A549 (cell line): Measurements from ENCODE around the gene PSMA3. TPM values are rescaled to one million over a fixed set of nuclear protein-coding genes. Genes with fewer than 3 reads are reported as not detected.

Source experiments
- ATAC-seq, 2 experiments: fragments of 200-7000 bp in 1 of 2; fragments of >200 bp in 1 of 2; cut with Nextera tagmentation in 1 of 2; cut with Tn5 transposase in 1 of 2; 3 replicates each; pipeline versions ENCODE4 v1.8.0 to v1.9.1; 2018 to 2020; ENCODE audit warnings: mild to moderate bottlenecking in 1 of 2, moderate library complexity in 1 of 2
- CTCF ChIA-PET: fragments of 300-600 bp; sonication (Branson Sonifier 250); formaldehyde crosslinking; extraction: SDS; loops from one replicate; lab custom pipeline; 2021; ENCODE audit warnings: antibody characterized with exemption, inconsistent platforms; lab: Yijun Ruan, JAX
- POLR2A ChIA-PET: fragments of 350-600 bp; formaldehyde crosslinking; extraction: SDS; loops from one replicate; lab custom pipeline; 2021; ENCODE audit warnings: antibody characterized with exemption, inconsistent platforms; lab: Yijun Ruan, JAX
- DNase-seq, 2 experiments: peaks; one replicate each; pipeline versions ENCODE4 v3.0.0 to v3.0.0-alpha.2; 2011 to 2016; ENCODE audit warnings: low read depth in 1 of 2, low spot score in 1 of 2
- FAIRE-seq: peaks from 2 replicates; lab custom pipeline; 2011; peaks lifted over from hg19 to GRCh38; lab: Jason Lieb, UNC
- H3K27ac ChIP-seq, 2 experiments: fragments of >200 bp; sonication (Bioruptor Twin); formaldehyde crosslinking; 3 replicates each; pipeline ENCODE4 v1.5.1; 2016 to 2017
- H3K4me1 ChIP-seq: fragments of >200 bp; sonication (Bioruptor Twin); formaldehyde crosslinking; 3 replicates; pipeline ENCODE4 v1.6.1; 2016
- H3K4me2 ChIP-seq: fragments of >200 bp; sonication (Bioruptor Twin); formaldehyde crosslinking; 3 replicates; pipeline ENCODE4 v1.6.1; 2016
- H3K4me3 ChIP-seq: fragments of >200 bp; sonication (Bioruptor Twin); formaldehyde crosslinking; 3 replicates; pipeline ENCODE4 v1.5.1; 2016
- H3K9me3 ChIP-seq: fragments of >200 bp; sonication (Bioruptor Twin); formaldehyde crosslinking; 3 replicates; pipeline ENCODE4 v1.6.1; 2016
- BHLHE40 ChIP-seq: IDR thresholded peaks from 2 replicates; pipeline ENCODE4 v1.6.1; 2012; ENCODE audit warnings: low read depth, low read length, inconsistent platforms
- CBX2 ChIP-seq: fragments of 200-600 bp; sonication (generic); IDR thresholded peaks from 2 replicates; pipeline ENCODE4 v1.6.1; 2016; ENCODE audit warnings: low read depth, mild to moderate bottlenecking, borderline replicate concordance
- CEBPB ChIP-seq, 2 experiments: fragments of >200 bp in 1 of 2; sonication (Bioruptor Twin) in 1 of 2; formaldehyde crosslinking in 1 of 2; IDR thresholded peaks; 2 replicates each; pipeline ENCODE4 v1.6.1; 2012 to 2016
- EP300 ChIP-seq, 2 experiments: fragments of >200 bp; sonication (Bioruptor Twin); formaldehyde crosslinking; IDR thresholded peaks; 2 replicates in 1 of 2; 3 replicates in 1 of 2; pipeline ENCODE4 v1.6.1; 2016 to 2017
- ESRRA ChIP-seq: fragments of 150-350 bp; IDR thresholded peaks from 2 replicates; pipeline ENCODE4 v1.6.1; 2014; ENCODE audit warnings: mild to moderate bottlenecking, low read length, borderline replicate concordance
- GATA3 ChIP-seq: IDR thresholded peaks from 2 replicates; pipeline ENCODE4 v1.6.1; 2012; ENCODE audit warnings: borderline replicate concordance
- HDAC2 ChIP-seq: fragments of 200-600 bp; sonication (generic); IDR thresholded peaks from 2 replicates; pipeline ENCODE4 v1.6.1; 2016
- HOXA7 ChIP-seq: fragments of 250-450 bp; sonication (Bioruptor Pico); IDR thresholded peaks from 2 replicates; pipeline ENCODE4 v1.5.0; 2020; ENCODE audit warnings: mild to moderate bottlenecking, moderate library complexity
- HOXB13 ChIP-seq: fragments of 250-450 bp; sonication (Bioruptor Pico); IDR thresholded peaks from 2 replicates; pipeline ENCODE4 v1.5.0; 2020; ENCODE audit warnings: low read depth, mild to moderate bottlenecking, moderate library complexity
- HOXB5 ChIP-seq: fragments of 250-450 bp; sonication (Bioruptor Pico); IDR thresholded peaks from 2 replicates; pipeline ENCODE4 v1.5.0; 2020; ENCODE audit warnings: mild to moderate bottlenecking, moderate library complexity
- JUN ChIP-seq, 2 experiments: fragments of >200 bp; sonication (Bioruptor Twin); formaldehyde crosslinking; IDR thresholded peaks; 2 replicates in 1 of 2; 3 replicates in 1 of 2; pipeline ENCODE4 v1.6.1; 2016 to 2017
- JUNB ChIP-seq: fragments of >200 bp; sonication (Bioruptor Twin); formaldehyde crosslinking; IDR thresholded peaks from 2 replicates; pipeline ENCODE4 v1.6.1; 2016
- MAZ ChIP-seq: fragments of 150-350 bp; IDR thresholded peaks from 2 replicates; pipeline ENCODE4 v1.6.1; 2014; ENCODE audit warnings: antibody characterized with exemption, low read depth, low read length, borderline replicate concordance
- MYC ChIP-seq: IDR thresholded peaks from 2 replicates; pipeline ENCODE4 v1.6.1; 2012; ENCODE audit warnings: mild to moderate bottlenecking, inconsistent platforms, low read length, improper control_type of control experiment, borderline replicate concordance
- POLR2AphosphoS2 ChIP-seq: conservative IDR thresholded peaks from 2 replicates; pipeline ENCODE4 v1.6.1; 2012; ENCODE audit warnings: low read length, improper control_type of control experiment, inconsistent platforms
- RCOR1 ChIP-seq: fragments of 150-350 bp; IDR thresholded peaks from 2 replicates; pipeline ENCODE4 v1.6.1; 2014; ENCODE audit warnings: antibody characterized with exemption, low read length, low read depth
- SREBF2 ChIP-seq: fragments of 450-650 bp; IDR thresholded peaks from 2 replicates; pipeline ENCODE4 v1.6.1; 2014; ENCODE audit warnings: mild to moderate bottlenecking, moderate library complexity
- TFCP2L1 ChIP-seq: fragments of 250-450 bp; sonication (Bioruptor Pico); IDR thresholded peaks from 2 replicates; pipeline ENCODE4 v1.5.0; 2021; ENCODE audit warnings: mild to moderate bottlenecking
- ZC3H11A ChIP-seq: fragments of 450-650 bp; IDR thresholded peaks from 2 replicates; pipeline ENCODE4 v1.6.1; 2014; ENCODE audit warnings: antibody characterized with exemption, mild to moderate bottlenecking
- ZFP36 ChIP-seq: fragments of 450-650 bp; IDR thresholded peaks from 2 replicates; pipeline ENCODE4 v1.6.1; 2014; ENCODE audit warnings: borderline replicate concordance; ENCODE audit not compliant: partially characterized antibody
- WGBS: methylation state at CpG from one replicate; pipeline ENCODE4 v1.1.6; 2017; ENCODE audit errors: missing lambda C conversion rate; 5-methylcytosine and 5-hydroxymethylcytosine counted together
- polyA plus RNA-seq, 4 experiments: library from polyadenylated mRNA; depleted of rRNA in 3 of 4; stranded (reverse); fragments of >200 nt; fragmentation: RNase III in 1 of 4; extraction: RNeasy Plus Mini Kit Qiagen cat#74134 plus additional on column Dnase treatment in 1 of 4; gene quantifications; 2 replicates in 3 of 4; 3 replicates in 1 of 4; pipeline ENCODE4 v1.2.3, GENCODE V29; 2011 to 2017
- small RNA-seq, 6 experiments: library from RNA; depleted of rRNA; stranded (forward); fragments of <200 nt; gene quantifications; one replicate each; pipeline ENCODE3, GENCODE V24; 2012
- TF ChIP-seq, protein P1 (sequence below): IDR thresholded peaks from 2 replicates; pipeline ENCODE4 v1.6.1; 2012
- TF ChIP-seq, protein P2 (sequence below): IDR thresholded peaks from 2 replicates; pipeline ENCODE4 v1.6.1; 2012
- TF ChIP-seq, protein P3 (sequence below): IDR thresholded peaks from 2 replicates; pipeline ENCODE4 v1.6.1; 2012; ENCODE audit warnings: low read depth, borderline replicate concordance

PSMA3 gene
- polyA plus RNA-seq, 2 of the 4 experiments (the other 2 are of a cell fraction): 260 to 410 TPM

DNA sequence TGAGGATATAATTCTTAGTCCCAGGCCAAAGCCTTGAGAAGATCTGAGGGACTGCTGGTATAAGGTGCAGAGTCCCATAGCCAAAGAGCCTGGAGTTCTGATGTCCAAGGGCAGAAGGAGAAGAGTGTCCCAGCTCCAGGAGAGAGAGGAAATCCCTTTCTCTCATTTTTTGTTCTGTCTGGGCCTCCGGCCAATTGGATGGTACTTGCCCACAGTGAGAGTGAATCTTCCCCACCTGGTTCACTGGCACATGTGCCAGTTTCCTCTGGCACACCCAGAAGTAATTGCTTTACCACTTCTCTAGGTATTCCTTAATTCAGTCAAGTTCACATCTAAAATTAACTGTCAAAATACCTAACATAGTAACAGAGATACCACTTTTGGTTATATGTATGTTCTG is 69.1 kb downstream of the PSMA3 start:
- no peak overlapping the region for H3K4me3 ChIP-seq
- H3K27ac ChIP-seq: no peak overlapping the region
- ATAC-seq: no peak
- no peaks in the 10 kb centered on the region for H3K9me3 ChIP-seq
- no peak for FAIRE-seq
- TF ChIP-seq BHLHE40 (no peak), TFCP2L1 (CRISPR knock-in tag) (no peak), HOXB5 (CRISPR knock-in tag) (no peak), JUNB (no peak), EP300 (IDR thresholded peaks at IDR 0.05) (no peak), MAZ (no peak), SREBF2 (no peak), JUN (IDR thresholded peaks at IDR 0.05) (no peak), ZFP36 (no peak), GATA3 (no peak), CEBPB (IDR thresholded peaks at IDR 0.05) (no peak), POLR2AphosphoS2 (no peak), MYC (no peak), HOXB13 (no peak)
- TF ChIP-seq, protein P1, sequence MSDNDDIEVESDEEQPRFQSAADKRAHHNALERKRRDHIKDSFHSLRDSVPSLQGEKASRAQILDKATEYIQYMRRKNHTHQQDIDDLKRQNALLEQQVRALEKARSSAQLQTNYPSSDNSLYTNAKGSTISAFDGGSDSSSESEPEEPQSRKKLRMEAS: no peak
- TF ChIP-seq, protein P2, sequence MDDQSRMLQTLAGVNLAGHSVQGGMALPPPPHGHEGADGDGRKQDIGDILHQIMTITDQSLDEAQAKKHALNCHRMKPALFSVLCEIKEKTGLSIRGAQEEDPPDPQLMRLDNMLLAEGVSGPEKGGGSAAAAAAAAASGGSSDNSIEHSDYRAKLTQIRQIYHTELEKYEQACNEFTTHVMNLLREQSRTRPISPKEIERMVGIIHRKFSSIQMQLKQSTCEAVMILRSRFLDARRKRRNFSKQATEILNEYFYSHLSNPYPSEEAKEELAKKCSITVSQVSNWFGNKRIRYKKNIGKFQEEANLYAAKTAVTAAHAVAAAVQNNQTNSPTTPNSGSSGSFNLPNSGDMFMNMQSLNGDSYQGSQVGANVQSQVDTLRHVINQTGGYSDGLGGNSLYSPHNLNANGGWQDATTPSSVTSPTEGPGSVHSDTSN: no peak
- TF ChIP-seq, protein P3, sequence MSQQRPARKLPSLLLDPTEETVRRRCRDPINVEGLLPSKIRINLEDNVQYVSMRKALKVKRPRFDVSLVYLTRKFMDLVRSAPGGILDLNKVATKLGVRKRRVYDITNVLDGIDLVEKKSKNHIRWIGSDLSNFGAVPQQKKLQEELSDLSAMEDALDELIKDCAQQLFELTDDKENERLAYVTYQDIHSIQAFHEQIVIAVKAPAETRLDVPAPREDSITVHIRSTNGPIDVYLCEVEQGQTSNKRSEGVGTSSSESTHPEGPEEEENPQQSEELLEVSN: no peak
- DNase-seq: no peak
- 0 out of 3 replicates have a peak, but pooled peaks cover 7% of the 10 kb centered on the region for H3K4me1 ChIP-seq
- 100% methylated on average over 1 of the region's 1 CpG for WGBS
- H3K4me2 ChIP-seq: no peak overlapping the region
- ChIA-PET CTCF (interaction anchor here (0.9 kb wide), 1 partner anchor 9 kb away, joined by 3 read pairs; no protein-coding TSS in a partner anchor), POLR2A (interaction anchor here (1.4 kb wide), 1 partner anchor 15 kb away, joined by 6 read pairs; the partner anchor contains the start of gene ARID4A)

DNA sequence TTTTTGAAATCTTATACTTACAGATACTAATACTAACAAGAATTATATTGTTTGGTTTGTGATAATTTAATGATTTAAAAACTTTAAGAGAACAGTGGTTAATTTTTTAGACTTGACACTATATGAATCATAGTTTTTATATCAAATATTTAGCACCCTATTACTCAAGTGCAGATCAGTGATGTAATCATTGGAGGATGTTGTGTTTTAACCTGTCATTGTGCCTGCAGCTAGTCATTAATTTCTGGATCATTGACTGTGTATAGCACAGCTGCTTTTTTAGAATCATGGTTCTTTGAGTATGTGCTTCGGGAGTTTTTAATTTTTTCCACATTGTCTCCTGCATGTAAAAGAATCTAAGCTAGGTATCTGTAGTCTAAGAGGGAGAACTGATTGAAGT is 71.0 kb downstream of the PSMA3 start:
- H3K27ac ChIP-seq: no peak overlapping the region
- no peak overlapping the region for H3K4me2 ChIP-seq
- H3K4me3 ChIP-seq: no peak overlapping the region
- no peak for DNase-seq
- no peak for TF ChIP-seq RCOR1
- no peak for TF ChIP-seq HOXA7 (CRISPR knock-in tag)
- TF ChIP-seq ZC3H11A: no peak
- TF ChIP-seq HDAC2: no peak
- no peak for TF ChIP-seq JUN (IDR thresholded peaks at IDR 0.05)
- TF ChIP-seq ESRRA: no peak
- TF ChIP-seq CBX2: no peak
- TF ChIP-seq, all 56 proteins: peak for 0
- no peak for ATAC-seq
- 0 out of 3 replicates have a peak, but pooled peaks cover 7% of the 10 kb centered on the region for H3K4me1 ChIP-seq
- 86% methylated on average over 1 of the region's 1 CpG for WGBS
- CTCF ChIA-PET: no interaction called here
- FAIRE-seq: no peak
- POLR2A ChIA-PET: interaction anchor here (1.1 kb wide), 1 partner anchor 11 kb away, joined by 3 read pairs; no protein-coding TSS in a partner anchor
- H3K9me3 ChIP-seq: no peaks in the 10 kb centered on the region

Small RNA genes lying within 50 kb of the gene (small RNA-seq; reads per million reads assigned to genes)
- gene RNU6-341P: 0 reads per million in 6 experiments

Other genes starting within 250 kb of the PSMA3 start
- 0.22 and 0.56 TPM in 2 replicates for gene ARMH4, start 92.6 kb upstream of the PSMA3 start, polyA plus RNA-seq (2011; rRNA removed)
- gene ARMH4, start 92.6 kb upstream of the PSMA3 start, polyA plus RNA-seq (2017; fragmentation: RNase III; extraction: RNeasy Plus Mini Kit Qiagen cat#74134 plus additional on column Dnase treatment): 0.15 to 0.77 TPM (median 0.59 TPM) in 3 replicates
- 100 and 101 TPM in 2 replicates for gene ACTR10, start 44.7 kb upstream of the PSMA3 start, polyA plus RNA-seq (2011; rRNA removed)
- 47.1 to 53.8 TPM (median 47.9 TPM) in 3 replicates for gene ACTR10, start 44.7 kb upstream of the PSMA3 start, polyA plus RNA-seq (2017; fragmentation: RNase III; extraction: RNeasy Plus Mini Kit Qiagen cat#74134 plus additional on column Dnase treatment)
- gene ARID4A, start 53.7 kb downstream of the PSMA3 start, polyA plus RNA-seq (2011; rRNA removed): 9.3 and 15.1 TPM in 2 replicates
- gene ARID4A, start 53.7 kb downstream of the PSMA3 start, polyA plus RNA-seq (2017; fragmentation: RNase III; extraction: RNeasy Plus Mini Kit Qiagen cat#74134 plus additional on column Dnase treatment): 6.9 to 9.7 TPM (median 9.0 TPM) in 3 replicates
- gene TOMM20L, start 151.1 kb downstream of the PSMA3 start, polyA plus RNA-seq (2011; rRNA removed): not detected in 2 replicates
- not detected in 3 replicates for gene TOMM20L, start 151.1 kb downstream of the PSMA3 start, polyA plus RNA-seq (2017; fragmentation: RNase III; extraction: RNeasy Plus Mini Kit Qiagen cat#74134 plus additional on column Dnase treatment)
- gene TIMM9, start 182.7 kb downstream of the PSMA3 start, polyA plus RNA-seq (2011; rRNA removed): 64.0 and 70.1 TPM in 2 replicates
- gene TIMM9, start 182.7 kb downstream of the PSMA3 start, polyA plus RNA-seq (2017; fragmentation: RNase III; extraction: RNeasy Plus Mini Kit Qiagen cat#74134 plus additional on column Dnase treatment): 96.3 to 107 TPM (median 101 TPM) in 3 replicates
- 18.5 and 22.2 TPM in 2 replicates for gene KIAA0586, start 182.9 kb downstream of the PSMA3 start, polyA plus RNA-seq (2011; rRNA removed)
- gene KIAA0586, start 182.9 kb downstream of the PSMA3 start, polyA plus RNA-seq (2017; fragmentation: RNase III; extraction: RNeasy Plus Mini Kit Qiagen cat#74134 plus additional on column Dnase treatment): 10.6 to 12.5 TPM (median 10.8 TPM) in 3 replicates